Heart left ventricle (tissue), 16 donors: ENCODE results near the gene RPL32. TPM values are rescaled to one million over a fixed set of nuclear protein-coding genes. Genes with fewer than 3 reads are reported as not detected.
A peak's percentile ranks its signal among the peaks of the same experiment; 100 is the strongest.
"Not testable (repeated sequence)": the region's sequence is repeated elsewhere in the genome, so short reads cannot be mapped to it uniquely, and the experiment has no call there.

ENCODE experiments used
- ATAC-seq, 4 donors: fragments of 200-7000 bp; cut with Tn5 transposase; one replicate each; pipeline ENCODE4 v1.9.1; 2020 to 2022; ENCODE audit warnings: moderate library complexity in 4 of 4, mild to moderate bottlenecking in 3 of 4, moderate number of reproducible peaks in 1 of 4
- DNase-seq, 5 donors: peaks; one replicate each; pipeline ENCODE4 v3.0.0-alpha.2; 2020
- H3K27ac ChIP-seq, 12 donors: fragments of 200-600 bp; sonication (generic) in 4 of 12; one replicate each; pipeline versions ENCODE4 v1.5.0 to v1.8.0; 2016 to 2022; ENCODE audit warnings: mild to moderate bottlenecking in 2 of 12
- H3K27me3 ChIP-seq, 9 donors: fragments of 200-600 bp; sonication (generic) in 2 of 9; one replicate each; pipeline versions ENCODE4 v1.5.1 to v1.8.0; 2016 to 2022; ENCODE audit warnings: mild to moderate bottlenecking in 3 of 9
- H3K36me3 ChIP-seq, 9 donors: fragments of 200-600 bp; sonication (generic) in 2 of 9; one replicate each; pipeline versions ENCODE4 v1.5.0 to v1.8.0; 2018 to 2022; ENCODE audit warnings: mild to moderate bottlenecking in 2 of 9
- H3K4me1 ChIP-seq, 12 donors: fragments of 200-600 bp; sonication (generic) in 4 of 12; one replicate each; pipeline versions ENCODE4 v1.5.0 to v1.8.0; 2016 to 2022; ENCODE audit warnings: mild to moderate bottlenecking in 3 of 12
- H3K4me3 ChIP-seq, 12 donors: fragments of 200-600 bp; sonication (generic) in 4 of 12; one replicate each; pipeline versions ENCODE4 v1.5.0 to v1.8.0; 2017 to 2022; ENCODE audit warnings: mild to moderate bottlenecking in 9 of 12, moderate library complexity in 4 of 12
- H3K9me3 ChIP-seq, 12 donors: fragments of 200-600 bp; sonication (generic) in 4 of 12; one replicate each; pipeline versions ENCODE4 v1.5.0 to v1.8.0; 2016 to 2022; ENCODE audit warnings: mild to moderate bottlenecking in 1 of 12
- POLR2A ChIP-seq, 2 donors: fragments of 450-650 bp; IDR thresholded peaks; one replicate each; pipeline ENCODE4 v1.6.1; 2017; ENCODE audit warnings: antibody characterized with exemption in 2 of 2, mild to moderate bottlenecking in 2 of 2, moderate library complexity in 2 of 2
- WGBS, 4 donors: extraction: QIAGEN DNeasy Blood & Tissue Kit in 2 of 4; methylation state at CpG; one replicate each; pipeline versions ENCODE4 v1.1.5 to v1.1.7; 2013 to 2018; 5-methylcytosine and 5-hydroxymethylcytosine counted together
- intact Hi-C, 10 donors: fragments of 100-400 bp; cut with DNase I; formaldehyde crosslinking; loops; one replicate each; pipeline versions ENCODE4 v1.11.1 to v1.14.2; 2022
- polyA plus RNA-seq, 2 donors: library from polyadenylated mRNA; stranded (reverse); fragments of 200-250 nt; gene quantifications; one replicate each; pipeline ENCODE4 v1.2.3, GENCODE V29; 2013
- total RNA-seq, 9 donors: library from RNA; depleted of rRNA in 2 of 9; stranded (reverse); fragments of >200 nt in 2 of 9; fragmentation: NEBNext Ultra II Directional in 3 of 9; extraction: Animal tissue kit (Norgen Biotek cat#: 25700) in 3 of 9; gene quantifications; one replicate each; pipeline versions ENCODE4 v1.1.0 to v1.2.4, GENCODE V29; 2016 to 2023
- TF ChIP-seq, protein P1 (sequence below), 12 donors: fragments of 200-600 bp; sonication (generic) in 4 of 12; IDR thresholded peaks; one replicate each; pipeline versions ENCODE4 v1.5.0 to v1.8.0; 2018 to 2022; ENCODE audit warnings: antibody characterized with exemption in 12 of 12, mild to moderate bottlenecking in 5 of 12
- donor health status: ischemic (EF 13 %, LVEDD 7.1; RV severe dilation, severe dysfunction).
- donor health status: healthy with polysubstance abuse.
- donor health status: DM: no; HTN: yes; CAD: no.
- donor health status: DM: no; HTN: no; CAD: no.
- donor health status: ischemic (EF 25% LVEDD 6.9; RV normal size, moderate dysfunction).
- donor health status: ischemic (EF 25% LVEDD 5.7; RV mildly dilated, moderate dysfunction).
- donor health status: healthy.
- donor health status: DM: yes; HTN: yes; CAD: no.
- donor health status: ischemic (EF 35%, LVEDD 5.7; RV mildly dilated, moderate dysfunction).
- donor health status: nonischemic (EF 11% LVEDD 7.7; RV severe dilation, severe dysfunction).
- donor health status: DM: yes; HTN: yes; CAD: no.
- donor health status: PGD.
- donor health status: ischemic (EF 29% LVEDD 5.4; RV normal size, mild dysfunction).
- donor health status: nonischemic (EF 23%, LVEDD 6.1; RV moderate dilation, normal function).

RPL32 gene
- total and polyA plus RNA-seq, 11 donors: 377 to 1,620 (median 997) TPM

- peaks cover 0 to 6% (median 0%) of the 10 kb centered on the region in 9 donors for H3K27me3 ChIP-seq
- DNase-seq (peak in 1 of 5 donors; percentile 20), ATAC-seq (no peak)
- no peak overlapping the region for H3K4me3 ChIP-seq
- intact Hi-C loops: no loop called here
- no peaks in the 10 kb centered on the region for H3K9me3 ChIP-seq
- no peak overlapping the region for H3K27ac ChIP-seq
- H3K4me1 ChIP-seq: peaks cover 0 to 11% (median 0%) of the 10 kb centered on the region in 12 donors
- no peaks in the 10 kb centered on the region for H3K36me3 ChIP-seq
- 93 to 96% (median 95%) methylated on average over 33 to 62 of the region's 62 CpGs for WGBS, 4 donors
- TF ChIP-seq, protein P1, sequence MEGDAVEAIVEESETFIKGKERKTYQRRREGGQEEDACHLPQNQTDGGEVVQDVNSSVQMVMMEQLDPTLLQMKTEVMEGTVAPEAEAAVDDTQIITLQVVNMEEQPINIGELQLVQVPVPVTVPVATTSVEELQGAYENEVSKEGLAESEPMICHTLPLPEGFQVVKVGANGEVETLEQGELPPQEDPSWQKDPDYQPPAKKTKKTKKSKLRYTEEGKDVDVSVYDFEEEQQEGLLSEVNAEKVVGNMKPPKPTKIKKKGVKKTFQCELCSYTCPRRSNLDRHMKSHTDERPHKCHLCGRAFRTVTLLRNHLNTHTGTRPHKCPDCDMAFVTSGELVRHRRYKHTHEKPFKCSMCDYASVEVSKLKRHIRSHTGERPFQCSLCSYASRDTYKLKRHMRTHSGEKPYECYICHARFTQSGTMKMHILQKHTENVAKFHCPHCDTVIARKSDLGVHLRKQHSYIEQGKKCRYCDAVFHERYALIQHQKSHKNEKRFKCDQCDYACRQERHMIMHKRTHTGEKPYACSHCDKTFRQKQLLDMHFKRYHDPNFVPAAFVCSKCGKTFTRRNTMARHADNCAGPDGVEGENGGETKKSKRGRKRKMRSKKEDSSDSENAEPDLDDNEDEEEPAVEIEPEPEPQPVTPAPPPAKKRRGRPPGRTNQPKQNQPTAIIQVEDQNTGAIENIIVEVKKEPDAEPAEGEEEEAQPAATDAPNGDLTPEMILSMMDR (IDR thresholded peaks at IDR 0.05): no peak
- no peak for TF ChIP-seq POLR2A (IDR thresholded peaks at IDR 0.05)
Observed at GRCh38 chr3:12882336-12883310, 41.3 kb upstream of the RPL32 start.

DNA sequence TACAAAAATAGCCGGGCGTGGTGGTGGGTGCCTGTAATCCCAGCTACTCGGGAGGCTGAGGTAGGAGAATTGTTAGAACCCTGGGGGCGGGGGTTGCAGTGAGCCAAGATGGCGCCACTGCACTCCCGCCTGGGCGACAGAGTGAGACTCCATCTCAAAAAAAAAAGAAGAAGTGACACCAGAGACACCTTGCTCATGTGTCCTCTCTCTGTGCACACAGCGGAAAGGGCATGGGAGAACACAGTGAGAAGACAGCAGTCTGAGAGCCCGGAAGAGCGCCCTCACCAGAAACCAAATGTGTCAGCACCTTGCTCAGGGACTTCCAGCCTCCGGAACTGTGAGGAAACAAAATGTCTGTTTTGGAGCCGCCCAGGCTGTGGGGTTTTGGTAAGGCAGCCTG, 40.5 kb upstream of the RPL32 start:
- peaks cover 0 to 11% (median 0%) of the 10 kb centered on the region in 12 donors for H3K4me1 ChIP-seq
- intact Hi-C loops, H3K9me3 ChIP-seq, H3K36me3 ChIP-seq, H3K4me3 ChIP-seq, H3K27ac ChIP-seq, H3K27me3 ChIP-seq, ATAC-seq: not testable (repeated sequence)
- WGBS, 4 donors: 95 to 99% (median 96%) methylated on average over 12 of the region's 12 CpGs
- DNase-seq: peak in 1 of 5 donors; percentile 1

DNA sequence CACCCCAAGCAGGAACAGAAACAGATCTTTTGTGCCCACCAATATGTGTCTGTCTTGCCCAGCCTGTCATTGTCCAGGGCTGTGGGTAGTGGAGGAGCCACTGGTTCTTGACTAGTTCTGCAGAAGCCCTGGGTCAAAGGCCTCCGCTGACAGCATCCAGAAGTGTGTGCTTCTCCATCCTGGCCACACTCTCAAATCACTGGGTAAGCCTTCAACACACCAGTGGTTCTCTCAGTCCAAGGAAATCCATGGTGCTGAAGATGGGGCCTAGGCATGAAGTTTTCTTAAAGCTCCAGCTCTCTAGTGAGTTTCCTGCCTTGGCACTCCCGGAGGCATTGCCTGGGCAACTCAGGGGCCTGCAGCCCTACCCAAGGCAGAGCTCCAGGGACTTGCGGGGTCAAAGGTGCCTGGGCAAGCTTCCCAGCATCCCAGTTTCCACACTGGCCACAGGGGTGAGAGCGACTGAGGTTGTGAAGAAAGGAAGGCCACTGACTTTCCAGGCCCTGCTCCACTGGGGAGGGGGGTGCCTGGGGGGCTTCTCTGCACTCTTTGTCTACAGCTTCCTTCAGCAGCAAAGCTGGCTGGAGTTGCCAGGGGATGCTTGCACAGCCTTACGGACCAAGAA, 37.9 kb upstream of the RPL32 start:
- intact Hi-C loops: loop anchor here in 2 of 10 donors (10.0 kb wide), 2 partner anchors 575 to 965 kb away; no protein-coding TSS in a partner anchor
- DNase-seq: peak in 1 of 5 donors; percentile 8
- WGBS, 4 donors: 83 to 94% (median 90%) methylated on average over 4 to 5 of the region's 5 CpGs

GRCh38 chr3:12878758-12879157, 37.4 kb upstream of the RPL32 start:
- not testable (repeated sequence) for H3K4me3 ChIP-seq, H3K27ac ChIP-seq, ATAC-seq, DNase-seq, H3K9me3 ChIP-seq, H3K27me3 ChIP-seq, H3K36me3 ChIP-seq
- intact Hi-C loops: loop anchor here in 2 of 10 donors (10.0 kb wide), 2 partner anchors 576 to 964 kb away; no protein-coding TSS in a partner anchor
- 69 to 76% (median 72%) methylated on average over 2 of the region's 2 CpGs for WGBS, 4 donors
- peaks cover 0 to 13% (median 7%) of the 10 kb centered on the region in 12 donors for H3K4me1 ChIP-seq

More for the DNA sequence above, 37.9 kb upstream of the RPL32 start:
- Histone ChIP-seq H3K27ac (no peak overlapping the region), H3K27me3 (peaks cover 0 to 4% (median 0%) of the 10 kb centered on the region in 9 donors), H3K36me3 (no peaks in the 10 kb centered on the region), H3K4me1 (peaks cover 0 to 18% (median 7%) of the 10 kb centered on the region in 12 donors), H3K9me3 (no peaks in the 10 kb centered on the region), H3K4me3 (no peak overlapping the region)
- TF ChIP-seq, protein P1 (IDR thresholded peaks at IDR 0.05): no peak
- TF ChIP-seq POLR2A (IDR thresholded peaks at IDR 0.05): no peak
- ATAC-seq: no peak

DNA sequence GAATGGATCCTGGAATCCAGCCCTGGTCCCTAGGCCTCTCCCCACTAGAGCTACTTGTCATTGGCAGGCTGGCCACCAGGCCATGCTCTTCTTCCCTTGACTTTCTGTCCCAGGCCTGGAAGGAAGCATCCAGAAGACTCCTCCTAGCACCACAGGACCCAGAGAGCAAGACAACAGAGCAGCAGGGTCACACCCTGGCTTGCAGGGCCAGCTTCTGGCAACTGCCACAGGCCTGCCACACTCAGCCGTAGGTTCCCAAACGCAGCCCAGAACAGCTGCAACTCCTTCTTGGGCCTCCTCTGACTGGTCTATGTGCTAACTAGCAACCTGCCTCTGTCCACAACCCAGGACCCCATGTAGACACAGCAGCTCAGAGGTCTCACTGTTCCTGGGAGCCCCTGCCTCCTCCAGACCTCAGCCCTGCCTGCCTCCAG, 36.8 kb upstream of the RPL32 start:
- Histone ChIP-seq H3K27me3 (peaks cover 0 to 4% (median 0%) of the 10 kb centered on the region in 9 donors), H3K36me3 (no peaks in the 10 kb centered on the region), H3K4me3 (no peak overlapping the region), H3K9me3 (no peaks in the 10 kb centered on the region), H3K4me1 (peaks cover 0 to 11% (median 6%) of the 10 kb centered on the region in 12 donors), H3K27ac (no peak overlapping the region)
- intact Hi-C loops: loop anchor here in 2 of 10 donors (10.0 kb wide), 2 partner anchors 577 to 963 kb away; no protein-coding TSS in a partner anchor
- peak in 1 of 5 donors; percentile 4 for DNase-seq
- 84 to 100% (median 94%) methylated on average over 2 of the region's 2 CpGs for WGBS, 4 donors
- TF ChIP-seq, protein P1 (IDR thresholded peaks at IDR 0.05): no peak
- no peak for TF ChIP-seq POLR2A (IDR thresholded peaks at IDR 0.05)
- no peak for ATAC-seq
